Cerebellar cortex (tissue), 1 donor: ENCODE results near the gene ITSN1.
A peak's percentile ranks its signal among the peaks of the same experiment; 100 is the strongest.

Experiments
- DNase-seq: peaks from one replicate; pipeline ENCODE4 v3.0.0-alpha.2; 2015; ENCODE audit warnings: low spot score

The ITSN1 gene

DNA sequence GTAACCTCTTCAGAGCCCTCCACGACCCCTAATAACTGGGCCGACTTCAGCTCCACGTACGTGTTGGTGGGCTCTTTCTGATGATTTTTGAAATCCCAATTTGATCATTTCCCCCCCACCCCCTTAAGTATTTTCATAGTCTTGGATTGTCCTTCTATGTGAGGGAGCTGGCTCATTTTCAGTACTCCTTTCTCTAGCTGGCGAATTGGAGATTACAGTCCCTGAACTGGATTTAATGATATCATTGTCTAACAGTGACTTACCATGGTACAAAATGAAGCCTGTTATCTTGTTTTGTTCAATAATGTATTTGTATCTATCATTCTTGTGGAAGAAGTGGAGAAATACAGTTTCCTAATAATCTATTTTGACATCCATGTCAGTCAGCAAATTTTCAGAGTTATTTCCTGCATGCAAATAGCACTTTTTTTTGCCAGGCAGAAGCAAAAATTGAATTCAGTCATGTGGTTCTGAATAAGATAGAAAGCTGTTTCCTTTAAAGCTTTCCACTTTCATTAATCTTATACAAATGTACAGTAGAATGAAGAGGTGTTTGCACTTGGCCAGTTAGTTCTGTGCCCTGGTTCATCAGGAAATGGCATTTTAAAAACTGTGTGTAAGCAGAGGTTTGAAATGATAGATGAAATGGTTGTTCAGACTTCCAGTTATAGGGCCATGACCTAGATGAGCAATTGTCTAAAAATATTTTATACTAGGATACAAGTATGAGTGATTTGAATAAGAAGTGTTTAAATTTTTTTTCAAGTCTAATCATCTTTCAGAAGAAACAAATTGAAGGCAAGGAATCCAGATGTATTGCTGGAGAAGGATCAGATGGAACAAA is 169.1 kb downstream of the ITSN1 start:
- no peak for DNase-seq

GRCh38 chr21:33813832-33814365 is 171.6 kb downstream of the ITSN1 start:
- no peak for DNase-seq

- DNase-seq = no peak
These were observed 172.9 kb downstream of the ITSN1 start for GRCh38 chr21:33815143-33815707.

DNA sequence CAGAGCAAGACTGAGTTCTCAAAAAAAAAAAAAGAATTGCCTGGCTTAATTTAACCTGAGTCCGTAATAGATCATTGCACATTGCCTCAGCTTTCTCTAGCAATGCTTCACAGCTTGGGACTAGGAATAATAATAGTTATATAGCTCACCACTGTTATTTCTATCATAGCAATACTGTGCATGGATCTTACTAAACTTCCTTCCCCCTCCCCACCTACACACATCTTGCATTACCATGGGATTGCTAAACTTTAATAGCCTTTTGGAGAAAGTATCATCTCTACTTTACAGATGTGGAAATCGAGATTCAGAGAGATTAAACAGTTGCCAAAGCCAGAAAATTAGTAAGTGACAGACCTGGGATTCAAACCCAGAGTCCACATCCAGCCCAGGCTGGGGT is 173.9 kb downstream of the ITSN1 start:
- no peak for DNase-seq

GRCh38 chr21:33817138-33817537 is 174.8 kb downstream of the ITSN1 start:
- DNase-seq = no peak

GRCh38 chr21:33817663-33818451 is 175.6 kb downstream of the ITSN1 start:
- no peak for DNase-seq

DNA sequence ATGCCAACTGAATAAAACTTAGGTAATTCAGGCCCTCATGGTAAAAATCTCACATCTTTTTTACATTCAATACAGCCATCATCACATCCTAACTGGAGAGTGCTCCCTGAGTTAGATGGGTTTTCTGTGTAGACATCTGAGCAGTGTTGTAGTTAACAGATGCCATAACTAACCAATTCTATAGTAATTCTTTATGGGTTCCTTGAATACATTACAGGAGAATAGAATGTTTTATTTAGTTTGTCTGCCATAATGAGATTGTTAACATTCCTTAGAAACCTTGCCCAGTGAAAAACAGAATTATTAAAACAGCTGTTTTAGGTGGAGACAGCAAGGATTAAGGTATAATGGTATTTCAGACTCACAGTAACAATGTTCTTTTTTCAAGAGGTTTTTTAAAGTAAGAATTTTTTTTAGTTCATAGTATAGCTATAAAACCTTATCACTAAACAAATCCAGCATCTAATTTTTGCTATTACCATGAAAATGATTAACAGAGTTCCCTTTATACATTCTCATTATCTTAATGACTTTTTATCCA is 178.0 kb downstream of the ITSN1 start:
- no peak for DNase-seq

DNA sequence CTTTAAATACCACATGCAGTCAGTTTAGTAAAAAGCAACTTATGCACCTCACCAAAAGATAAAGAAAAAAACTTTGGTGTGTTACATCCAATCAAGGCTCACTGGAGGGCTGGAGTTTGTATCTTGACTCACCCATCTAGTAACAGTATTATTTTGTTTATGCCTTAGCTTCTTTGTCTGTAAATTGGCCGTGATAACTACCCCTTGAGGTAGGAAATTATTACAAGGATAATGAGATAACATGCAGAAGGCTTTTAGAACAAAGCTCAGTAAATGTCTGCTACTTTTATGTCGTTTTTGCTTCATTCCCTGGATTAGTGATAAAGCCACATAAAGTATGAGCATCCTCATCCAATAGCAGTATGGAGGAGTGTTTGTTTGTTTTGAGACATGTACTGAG is 178.5 kb downstream of the ITSN1 start:
- DNase-seq = no peak

GRCh38 chr21:33821503-33822322 is 179.4 kb downstream of the ITSN1 start:
- DNase-seq = no peak

GRCh38 chr21:33824156-33824941 is 182.0 kb downstream of the ITSN1 start:
- peak; percentile 44 for DNase-seq

DNA sequence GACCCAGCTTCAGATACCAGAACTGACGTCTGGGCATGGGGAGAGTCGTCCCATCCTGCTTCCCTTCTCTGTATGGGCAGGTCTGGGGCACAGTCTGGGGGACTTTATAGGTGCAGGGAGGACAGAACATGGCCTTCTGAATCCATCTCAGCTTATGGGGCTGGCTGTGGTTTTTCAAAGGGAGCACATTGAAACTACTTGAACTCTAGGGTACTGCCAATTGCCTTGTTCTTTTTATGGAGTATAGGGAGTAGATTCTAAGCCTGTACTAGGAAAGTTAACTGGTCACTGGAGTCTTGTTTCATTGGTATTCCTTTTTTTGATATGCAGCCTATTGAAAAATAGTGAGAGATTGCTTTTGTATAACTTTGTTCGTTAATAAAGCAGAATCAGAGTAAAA is 183.1 kb downstream of the ITSN1 start:
- no peak for DNase-seq

DNA sequence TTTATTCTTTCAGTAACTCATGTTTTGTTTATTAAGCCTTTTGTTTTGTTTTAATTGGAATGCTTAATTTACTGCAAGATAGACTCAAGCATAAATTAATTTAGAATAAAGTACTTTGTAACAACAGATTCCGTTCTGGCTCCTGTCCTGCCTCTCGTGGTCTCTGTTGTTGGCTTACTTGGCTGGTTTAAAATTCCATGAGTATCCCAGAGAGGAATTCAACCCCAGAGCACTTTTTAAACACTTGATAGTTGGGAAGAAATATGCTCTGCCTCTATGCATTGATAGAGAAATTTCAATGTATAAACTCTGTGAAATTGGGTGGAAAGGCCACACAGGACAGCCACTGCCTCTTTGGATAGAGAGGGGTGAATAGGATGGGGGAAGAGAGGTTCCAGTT is 183.6 kb downstream of the ITSN1 start:
- DNase-seq = no peak

DNA sequence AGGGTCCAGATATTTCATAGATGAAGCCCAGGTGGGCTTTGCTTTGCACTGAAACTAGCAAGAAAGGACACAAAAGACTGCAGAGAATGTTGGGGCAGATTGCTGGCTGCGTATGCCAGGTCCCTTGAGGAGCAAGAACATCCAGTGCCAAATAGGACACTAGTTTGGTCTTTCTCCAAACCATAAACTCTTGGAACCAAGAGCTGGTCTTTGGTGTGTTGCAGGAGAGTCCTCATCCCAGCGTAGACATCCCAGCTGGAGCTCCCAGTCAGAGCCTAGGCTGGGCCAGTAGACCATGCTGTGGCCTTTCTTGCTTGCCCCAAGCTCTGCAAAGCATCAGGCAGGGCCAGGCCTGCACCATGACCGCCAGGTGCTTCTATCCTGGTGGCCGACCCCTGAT is 185.8 kb downstream of the ITSN1 start:
- peak; percentile 92 for DNase-seq

GRCh38 chr21:33828577-33828976 is 186.3 kb downstream of the ITSN1 start:
- no peak for DNase-seq

GRCh38 chr21:33829844-33830243 is 187.5 kb downstream of the ITSN1 start:
- DNase-seq = no peak

DNA sequence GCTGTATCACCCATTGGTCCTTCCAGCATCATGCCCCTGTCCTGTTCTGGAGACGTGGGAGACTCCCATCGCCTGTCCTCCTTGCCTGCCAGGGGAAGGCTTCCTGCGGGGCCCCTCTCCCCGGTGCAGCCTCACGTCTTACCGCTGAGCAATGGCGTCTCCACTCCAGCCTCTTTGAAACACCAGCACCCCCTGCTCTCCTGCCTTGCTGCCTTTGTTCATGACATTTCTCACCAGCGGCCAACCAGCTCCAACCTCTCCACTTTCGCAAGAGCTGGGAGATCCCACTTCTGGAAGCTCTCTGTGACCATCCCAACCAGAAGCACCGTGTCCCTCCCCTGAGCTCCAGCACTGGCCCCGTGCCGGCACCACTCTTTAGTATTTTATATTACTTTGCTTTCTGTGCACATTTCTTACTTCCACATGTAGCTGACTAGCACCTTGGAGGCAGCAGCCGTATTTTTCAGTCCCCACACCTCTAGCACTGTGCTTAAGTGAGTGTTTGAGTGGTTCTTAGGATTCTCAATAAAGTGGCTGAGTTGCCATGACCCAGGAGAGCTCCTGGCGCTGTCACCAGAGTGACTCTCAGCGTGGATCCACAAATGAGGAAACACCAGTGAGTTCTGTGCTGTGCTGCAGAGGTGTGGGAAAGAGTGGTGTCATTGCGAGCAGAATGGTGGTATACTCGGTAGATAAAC is 189.8 kb downstream of the ITSN1 start:
- no peak for DNase-seq

GRCh38 chr21:33834801-33835500 is 192.7 kb downstream of the ITSN1 start:
- DNase-seq = no peak

GRCh38 chr21:33835920-33836319 is 193.6 kb downstream of the ITSN1 start:
- no peak for DNase-seq

- DNase-seq = no peak
These were observed 194.1 kb downstream of the ITSN1 start for GRCh38 chr21:33836408-33836807.
